IPS-18c (cell line): ENCODE measurements around the gene SRRM2.

Experiments
- H3K4me3 ChIP-seq: 2 replicates; pipeline ENCODE4 v1.7.0; 2013; ENCODE audit warnings: low read depth, mild to moderate bottlenecking, low read length, moderate library complexity; ENCODE audit not compliant: insufficient read depth
- H3K9me3 ChIP-seq: one replicate; pipeline ENCODE4 v1.6.1; 2013; ENCODE audit warnings: mild to moderate bottlenecking, low read length, moderate library complexity; ENCODE audit not compliant: control insufficient read depth, insufficient read depth

SRRM2 gene

GRCh38 chr16:2728034-2728433 is 24.4 kb upstream of the SRRM2 start:
- H3K4me3 ChIP-seq = no peak overlapping the region
- H3K9me3 ChIP-seq = no peaks in the 10 kb centered on the region

DNA sequence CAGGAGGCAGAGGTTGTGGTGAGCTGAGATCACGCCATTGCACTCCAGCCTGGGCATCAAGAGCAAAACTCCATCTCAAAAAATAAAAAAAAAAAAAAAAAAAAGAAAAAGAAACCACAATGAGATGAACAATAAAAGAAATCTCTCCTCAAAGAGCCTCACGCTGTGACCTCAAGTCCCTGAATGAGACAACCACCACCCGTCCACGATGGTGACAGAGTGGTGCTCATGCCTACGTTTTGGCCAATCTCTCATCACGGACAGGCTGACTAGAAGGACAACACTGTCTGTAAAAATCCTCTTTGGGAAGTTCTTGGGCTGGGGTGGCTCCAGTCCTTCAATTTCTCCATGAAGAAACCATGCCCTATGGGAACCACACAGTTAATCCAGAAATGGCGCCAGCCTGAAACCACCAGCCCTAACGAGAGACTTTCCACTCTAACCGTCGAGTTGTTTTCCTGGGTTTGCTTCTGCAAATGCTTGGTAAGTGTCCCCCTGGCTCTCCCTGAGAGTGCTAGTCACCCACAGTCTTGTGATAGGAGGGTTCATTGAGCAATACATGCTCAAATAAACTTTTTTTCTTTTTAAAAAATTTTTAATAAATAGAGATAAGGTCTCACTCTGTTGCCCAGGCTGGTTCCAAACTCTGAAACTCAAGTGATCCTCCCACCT is 17.5 kb upstream of the SRRM2 start:
- H3K4me3 ChIP-seq = no peak overlapping the region
- H3K9me3 ChIP-seq = no peaks in the 10 kb centered on the region

GRCh38 chr16:2736476-2737237 is 15.8 kb upstream of the SRRM2 start:
- H3K4me3 ChIP-seq = no peak overlapping the region
- H3K9me3 ChIP-seq = no peaks in the 10 kb centered on the region

- Histone ChIP-seq H3K9me3 (no peaks in the 10 kb centered on the region), H3K4me3 (no peak overlapping the region)
Observed at GRCh38 chr16:2737238-2737605, 15.2 kb upstream of the SRRM2 start.

- no peak overlapping the region for H3K4me3 ChIP-seq
- H3K9me3 ChIP-seq = no peaks in the 10 kb centered on the region
Observed at GRCh38 chr16:2737895-2738418, 14.5 kb upstream of the SRRM2 start.

- H3K4me3 ChIP-seq = no peak overlapping the region
- H3K9me3 ChIP-seq = no peaks in the 10 kb centered on the region
Observed at GRCh38 chr16:2738615-2739014, 13.8 kb upstream of the SRRM2 start.

DNA sequence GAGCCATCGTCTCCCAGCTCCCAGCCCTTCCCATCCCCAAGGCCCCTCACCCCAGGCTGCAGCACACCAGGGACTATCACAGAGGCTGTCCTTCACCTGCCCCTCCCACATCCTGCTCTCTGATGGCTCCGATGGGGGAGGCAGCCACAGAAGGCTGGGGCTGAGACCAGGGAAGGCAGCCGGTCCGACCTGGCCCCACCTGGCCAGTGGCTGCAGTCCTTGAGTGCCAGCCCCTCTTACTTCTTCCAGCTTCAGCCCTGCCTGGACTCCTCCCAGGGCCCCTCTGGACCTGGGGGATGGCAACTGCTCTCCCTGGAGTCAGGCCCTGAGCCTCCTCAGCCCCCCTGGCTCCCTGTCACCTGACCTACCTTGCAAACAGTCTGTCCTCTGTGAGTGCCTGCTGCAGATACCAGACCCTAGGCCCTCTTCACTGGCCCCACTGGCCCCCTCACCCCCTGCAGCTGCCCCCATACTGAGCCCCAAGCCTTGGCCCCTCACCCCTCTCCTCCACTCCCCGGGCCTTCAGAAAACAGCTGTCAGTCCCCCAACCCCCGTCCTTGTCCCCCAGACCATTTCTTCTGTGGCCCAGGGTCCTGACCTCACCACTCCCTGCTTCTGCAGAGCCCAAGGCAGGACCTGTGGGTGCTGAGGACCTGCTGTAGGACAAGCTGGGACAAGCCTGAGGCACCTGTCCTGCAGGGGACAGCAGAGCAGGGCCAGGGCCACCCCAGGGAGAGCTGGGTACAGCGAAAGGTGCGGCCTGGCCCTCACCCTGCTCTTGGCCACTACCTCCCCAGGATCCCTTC is 12.6 kb upstream of the SRRM2 start:
- H3K4me3 ChIP-seq = no peak overlapping the region
- H3K9me3 ChIP-seq = no peaks in the 10 kb centered on the region

GRCh38 chr16:2740476-2740875 is 12.0 kb upstream of the SRRM2 start:
- Histone ChIP-seq H3K9me3 (no peaks in the 10 kb centered on the region), H3K4me3 (no peak overlapping the region)

DNA sequence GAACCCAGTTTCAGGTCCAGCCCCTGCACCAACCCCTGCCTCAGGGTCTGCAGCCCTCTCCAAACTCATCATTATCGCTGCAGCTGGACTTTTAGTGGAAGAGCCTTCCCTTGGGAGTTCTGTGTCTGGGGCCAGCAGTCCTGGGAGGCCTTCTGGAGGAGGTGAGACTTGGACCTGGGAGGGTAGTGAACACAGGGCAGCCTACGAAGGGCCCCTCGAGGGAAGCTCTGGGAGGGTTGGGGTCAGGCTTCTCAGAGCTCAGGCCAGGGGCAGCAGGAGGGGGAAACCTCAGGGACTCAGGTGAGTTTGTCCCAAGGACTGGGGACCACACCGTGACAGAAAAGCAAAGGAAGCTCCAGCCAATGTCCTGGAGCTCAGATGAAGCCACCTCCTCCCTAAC is 11.3 kb upstream of the SRRM2 start:
- Histone ChIP-seq H3K9me3 (no peaks in the 10 kb centered on the region), H3K4me3 (no peak overlapping the region)

DNA sequence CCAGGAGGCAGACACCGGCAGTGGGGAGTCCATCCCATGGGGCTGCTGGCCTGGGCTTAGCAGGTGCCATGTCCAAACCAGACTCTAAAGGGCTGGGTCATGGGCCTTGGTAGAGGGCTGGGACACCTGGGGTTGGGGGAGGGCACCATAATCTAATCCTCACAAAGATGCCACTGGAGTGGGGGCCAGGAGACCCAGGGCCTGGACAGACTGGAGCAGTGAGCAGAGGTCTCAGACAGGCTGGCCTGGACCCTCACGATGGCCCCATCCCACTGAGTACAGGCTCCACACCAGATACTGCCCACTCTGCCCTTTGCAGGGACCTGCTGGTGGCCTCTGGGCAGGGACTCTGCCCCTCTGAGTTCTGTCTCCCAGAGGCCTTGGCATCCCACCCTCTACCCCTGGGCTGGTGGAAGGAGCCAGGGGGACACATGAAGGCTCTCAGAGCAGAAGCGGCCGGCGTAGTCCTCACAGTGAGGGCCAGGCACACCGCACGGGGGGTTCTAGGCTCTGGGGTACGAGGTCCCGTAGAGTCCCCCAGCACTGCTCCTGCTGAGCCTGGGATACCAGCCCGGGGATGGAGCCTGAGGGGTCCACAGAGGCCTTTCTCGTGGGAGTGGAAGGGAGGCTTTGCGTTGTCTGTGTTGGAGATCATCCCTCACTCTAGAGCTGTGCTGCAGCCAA is 10.0 kb upstream of the SRRM2 start:
- H3K9me3 ChIP-seq = no peaks in the 10 kb centered on the region
- no peak overlapping the region for H3K4me3 ChIP-seq

DNA sequence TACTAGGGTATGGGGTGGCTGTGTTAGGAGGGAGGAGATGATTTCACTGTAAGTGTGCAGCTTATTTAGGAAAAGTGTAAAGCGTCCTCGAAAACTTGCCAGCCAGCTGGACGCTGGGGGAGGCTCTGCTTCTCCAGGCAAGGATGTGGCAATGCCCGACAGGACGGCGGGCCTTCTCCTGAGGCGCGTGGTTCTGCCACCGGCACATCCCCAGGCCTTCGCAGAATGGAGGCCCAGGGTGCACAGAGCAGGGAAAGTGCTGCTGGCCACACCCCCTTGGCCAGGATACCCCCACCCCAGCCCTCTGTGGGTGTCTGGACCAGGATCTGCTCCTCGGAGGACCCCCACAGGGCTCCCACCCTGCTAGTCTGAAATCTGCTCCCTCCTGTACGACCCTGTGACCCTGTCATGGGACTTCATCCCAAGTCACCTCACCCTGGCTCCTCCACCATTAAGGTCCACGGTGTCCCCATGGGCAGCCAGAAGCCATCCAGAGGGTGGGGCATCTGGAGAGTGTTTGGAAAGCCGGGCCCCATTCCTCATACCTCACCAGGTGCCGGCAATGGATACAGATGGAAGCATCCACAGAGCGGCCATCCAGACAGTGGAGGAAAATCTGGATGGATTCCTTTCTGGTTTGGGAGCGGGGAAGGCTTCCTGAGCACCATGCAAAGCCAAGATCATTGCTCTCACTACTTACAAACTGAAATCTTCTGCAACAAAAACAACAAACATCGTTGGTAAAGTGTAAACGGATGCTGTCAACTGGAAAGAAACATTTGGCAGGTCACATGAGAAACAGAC is 9.2 kb upstream of the SRRM2 start:
- Histone ChIP-seq H3K4me3 (no peak overlapping the region), H3K9me3 (no peaks in the 10 kb centered on the region)

DNA sequence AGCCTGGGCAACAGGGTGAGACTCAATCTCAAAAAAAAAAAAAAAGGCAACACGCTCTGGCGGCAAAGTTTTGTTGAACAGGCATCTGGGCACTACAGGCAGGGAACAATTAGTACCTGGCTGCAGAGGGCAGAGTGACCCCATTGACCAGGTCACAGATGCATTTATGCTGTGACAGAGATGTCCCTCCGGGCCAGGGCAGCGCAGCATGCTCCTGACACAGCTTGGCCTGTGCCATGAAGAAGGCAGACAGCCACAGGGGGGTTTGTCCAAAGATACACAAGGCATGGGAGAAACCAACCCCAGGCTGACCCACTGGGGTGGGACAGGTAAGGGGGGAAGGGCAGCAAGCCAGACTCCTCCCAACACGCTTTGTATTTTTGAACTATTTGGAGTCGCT is 7.7 kb upstream of the SRRM2 start:
- Histone ChIP-seq H3K4me3 (no peak overlapping the region), H3K9me3 (no peaks in the 10 kb centered on the region)

DNA sequence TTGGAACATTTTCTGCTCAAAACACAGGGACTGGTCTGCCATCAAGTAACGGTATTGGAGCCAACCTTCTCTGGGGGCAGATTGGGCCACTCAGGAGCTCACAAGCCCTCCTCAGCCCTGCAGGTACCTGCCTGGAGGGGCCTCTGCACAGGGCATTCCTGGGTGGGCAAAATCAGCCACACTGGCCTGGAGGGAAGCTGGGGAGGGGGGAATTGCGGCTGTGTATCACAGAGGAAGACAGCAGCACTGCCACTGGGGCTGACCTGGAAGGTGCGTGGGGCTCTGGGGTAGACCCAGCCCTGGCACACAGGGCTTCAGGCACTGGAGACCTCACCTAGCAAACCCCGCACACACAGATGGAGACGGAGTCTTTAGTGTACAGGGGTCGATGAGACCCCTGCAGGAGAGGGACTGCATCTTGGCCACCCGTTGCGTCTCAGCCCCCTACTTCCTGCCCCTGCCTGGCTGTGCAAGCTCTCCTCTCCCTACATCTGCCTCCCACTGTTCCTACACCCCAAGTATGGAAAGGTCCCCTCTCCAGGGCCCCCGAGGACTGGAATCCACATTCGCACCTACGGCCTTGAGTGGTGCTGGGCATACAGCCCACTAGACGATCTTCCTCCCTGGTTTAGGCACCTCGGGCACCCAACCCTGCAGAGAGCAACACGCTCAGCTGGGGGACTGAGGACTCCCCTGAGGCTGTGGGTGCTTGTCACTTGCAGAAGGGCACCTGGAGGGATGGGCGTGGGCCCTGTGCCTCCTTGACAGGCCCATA is 7.1 kb upstream of the SRRM2 start:
- Histone ChIP-seq H3K4me3 (no peak overlapping the region), H3K9me3 (no peaks in the 10 kb centered on the region)

DNA sequence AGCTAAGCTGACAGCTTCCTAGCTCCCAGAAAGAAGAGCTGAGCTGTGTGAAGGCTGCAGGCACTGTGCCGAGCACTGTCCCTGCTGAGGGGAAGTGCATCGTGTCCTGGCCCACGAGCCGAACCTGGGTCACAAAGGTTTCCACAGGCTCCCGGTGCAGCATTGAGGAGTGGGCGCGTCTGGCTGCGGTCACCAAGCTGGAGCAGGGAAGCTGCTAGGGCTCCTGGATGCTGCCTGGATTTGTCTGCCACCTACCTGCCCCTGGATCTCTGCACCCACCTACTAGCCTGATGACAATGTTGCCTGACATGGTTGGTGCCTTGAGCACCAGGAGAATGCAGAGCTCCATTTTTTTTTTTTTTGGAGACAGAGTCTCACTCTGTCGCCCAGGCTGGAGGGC is 6.5 kb upstream of the SRRM2 start:
- no peak overlapping the region for H3K4me3 ChIP-seq
- H3K9me3 ChIP-seq = no peaks in the 10 kb centered on the region

- no peaks in the 10 kb centered on the region for H3K9me3 ChIP-seq
- H3K4me3 ChIP-seq = no peak overlapping the region
Observed at GRCh38 chr16:2748757-2749455, 3.5 kb upstream of the SRRM2 start.
